Measurements from ENCODE around the gene ALDH18A1.
"Not testable (repeated sequence)": the region's sequence is repeated elsewhere in the genome, so short reads cannot be mapped to it uniquely, and the experiment has no call there.

Gene ALDH18A1

DNA sequence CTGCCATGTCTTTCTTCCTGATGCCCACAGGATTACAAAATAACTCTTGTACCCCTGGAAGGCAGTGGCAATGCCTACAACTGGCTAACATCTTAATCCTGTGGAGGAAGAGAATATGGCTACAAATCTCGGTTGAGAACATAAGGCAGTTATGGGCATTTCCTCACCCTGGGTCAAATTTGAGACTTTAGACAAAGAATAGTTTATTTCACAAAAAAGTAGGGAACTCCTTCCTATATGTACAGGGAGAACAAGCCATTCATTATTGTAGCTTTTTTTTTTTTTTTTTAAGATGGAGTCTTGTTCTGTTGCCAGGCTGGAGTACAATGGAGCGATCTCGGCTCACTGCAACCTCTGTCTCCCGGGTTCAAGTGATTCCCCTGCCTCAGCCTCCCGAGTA is 2.6 kb downstream of the ALDH18A1 start:
- Histone ChIP-seq H3K27ac (no peak overlapping the region), H3K4me3 (no peak overlapping the region)

DNA sequence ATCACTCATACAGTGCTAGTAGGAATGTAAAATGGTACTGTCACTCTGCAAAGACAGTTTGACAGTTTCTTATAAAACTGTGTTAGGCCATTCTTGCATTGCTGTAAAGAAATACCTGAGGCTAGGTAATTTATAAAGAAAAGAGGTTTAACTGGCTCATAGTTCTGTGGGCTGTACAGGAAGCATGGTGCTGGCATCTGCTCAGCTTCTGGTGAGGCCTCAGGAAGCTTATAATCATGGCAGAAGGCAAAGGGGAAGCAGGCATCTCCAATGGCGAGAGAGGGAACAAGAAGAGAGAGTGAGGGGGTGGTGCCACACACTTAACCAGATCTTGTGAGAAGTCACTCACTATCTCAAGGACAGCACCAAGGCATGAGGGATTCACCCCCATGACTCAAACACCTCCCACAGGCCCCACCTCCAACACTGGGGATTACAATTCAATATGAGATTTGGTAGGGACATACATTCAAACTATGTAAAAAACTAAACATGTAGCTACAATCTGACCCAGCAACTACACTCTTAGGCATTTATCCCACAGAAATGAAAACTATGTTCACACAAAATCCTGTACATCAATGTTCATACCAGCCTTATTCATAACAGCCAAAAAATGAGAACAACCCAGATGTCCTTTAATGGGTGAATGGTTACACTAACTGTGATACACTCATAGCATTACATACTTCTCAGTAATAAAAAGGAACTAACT is 5.0 kb downstream of the ALDH18A1 start:
- H3K27ac ChIP-seq: no peak overlapping the region

DNA sequence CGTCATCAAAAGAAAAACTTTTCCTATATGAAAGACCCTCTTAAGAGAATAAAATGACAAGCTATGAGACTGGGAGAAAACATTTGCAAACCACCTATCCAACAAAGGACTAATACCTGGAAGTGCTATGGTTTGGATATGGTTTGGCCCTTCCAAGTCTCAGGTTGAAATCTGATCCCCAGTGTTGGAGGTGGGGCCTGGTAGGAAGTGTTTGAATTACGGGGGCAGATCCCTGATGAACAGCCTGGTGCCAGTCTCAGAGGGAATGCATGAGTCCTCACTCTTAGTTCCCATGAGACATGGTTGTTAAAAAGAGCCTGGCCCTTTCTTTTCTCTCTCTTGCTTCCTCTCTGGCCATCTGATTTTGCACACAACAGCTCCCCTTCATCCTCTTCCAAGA is 6.3 kb downstream of the ALDH18A1 start:
- Histone ChIP-seq H3K27ac (no peak overlapping the region), H3K4me3 (no peak overlapping the region)

More for the DNA sequence above, 5.0 kb downstream of the ALDH18A1 start:
- H3K4me3 ChIP-seq: no peak overlapping the region

DNA sequence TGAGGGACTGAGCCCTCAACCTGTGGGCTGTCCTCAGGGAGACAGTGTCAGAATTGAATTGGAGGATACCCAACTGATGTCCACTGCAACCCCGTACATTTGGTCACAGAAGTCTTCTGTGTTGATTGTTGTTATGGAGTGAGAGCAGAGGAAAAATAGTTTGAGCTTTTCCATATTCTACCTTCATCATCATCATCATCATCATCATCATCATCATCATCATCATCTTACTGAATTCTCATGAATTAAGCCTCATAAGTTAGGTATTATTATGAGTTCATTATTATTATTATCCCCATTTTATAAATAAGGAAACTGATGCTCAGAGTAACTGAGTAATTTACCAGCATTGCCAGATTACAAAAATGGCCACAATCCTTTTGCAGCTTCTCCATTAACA is 8.4 kb downstream of the ALDH18A1 start:
- Histone ChIP-seq H3K4me3 (no peak overlapping the region), H3K27ac (no peak overlapping the region)

DNA sequence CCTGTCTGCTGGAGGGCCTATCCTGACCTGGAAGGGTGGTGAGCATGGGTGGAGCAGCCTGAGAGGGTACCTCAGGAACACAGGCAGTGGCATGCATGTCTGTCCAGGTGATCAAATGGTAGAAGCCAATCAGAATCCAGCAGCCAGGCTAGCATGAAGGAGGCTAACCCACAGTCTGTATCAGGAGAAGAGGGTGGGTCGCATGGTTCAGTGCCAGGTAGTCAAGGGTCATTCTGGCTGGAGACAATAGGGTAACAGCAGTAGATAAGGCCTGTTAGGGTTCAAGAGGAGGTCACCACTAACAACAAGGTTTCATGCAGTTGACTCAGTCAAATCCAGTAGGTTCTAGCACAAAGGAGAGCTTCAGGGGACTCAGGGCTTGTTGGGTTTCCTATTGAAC is 10.4 kb downstream of the ALDH18A1 start:
- Histone ChIP-seq H3K4me3 (no peak overlapping the region), H3K27ac (no peak overlapping the region)

DNA sequence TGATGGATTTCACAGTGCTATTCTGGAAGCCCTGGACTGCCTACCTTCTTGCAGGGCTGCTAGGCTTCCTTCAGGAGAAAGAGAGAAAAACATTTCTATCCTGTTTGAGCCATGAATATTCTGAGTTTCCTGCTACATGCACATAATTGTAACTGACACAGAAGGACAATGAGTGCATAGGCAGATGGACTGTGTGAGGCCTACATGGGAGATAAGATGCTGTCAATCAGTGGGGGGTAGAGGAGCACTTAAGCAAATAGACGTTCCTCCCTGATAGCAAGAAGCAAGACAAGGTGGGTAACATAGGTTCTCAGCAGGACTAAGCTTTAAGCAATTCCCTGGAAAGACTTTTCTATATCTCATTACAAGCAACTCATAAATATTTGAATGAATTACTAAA is 11.6 kb downstream of the ALDH18A1 start:
- no peak overlapping the region for H3K4me3 ChIP-seq
- no peak overlapping the region for H3K27ac ChIP-seq

DNA sequence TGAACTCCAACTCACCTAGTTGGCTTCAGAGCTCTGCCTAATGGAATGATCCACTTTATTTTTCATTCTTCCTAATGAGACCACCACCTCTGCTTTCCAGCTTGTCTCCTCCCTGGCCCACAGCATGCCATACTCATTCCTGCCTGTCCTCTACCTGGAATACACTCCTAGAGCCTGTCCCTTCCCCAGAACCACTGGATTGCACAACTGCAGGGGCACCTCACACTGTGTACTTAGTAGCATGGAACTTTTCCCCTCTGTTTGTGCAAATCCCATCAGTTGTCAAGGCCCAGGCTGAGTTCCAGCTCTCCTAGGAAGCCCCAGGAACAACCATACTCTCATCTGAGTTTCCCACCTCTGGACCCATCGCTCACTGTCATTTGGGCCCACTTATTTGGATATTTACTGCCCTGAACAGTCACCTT is 15.6 kb downstream of the ALDH18A1 start:
- Histone ChIP-seq H3K27ac (no peak overlapping the region), H3K4me3 (no peak overlapping the region)

DNA sequence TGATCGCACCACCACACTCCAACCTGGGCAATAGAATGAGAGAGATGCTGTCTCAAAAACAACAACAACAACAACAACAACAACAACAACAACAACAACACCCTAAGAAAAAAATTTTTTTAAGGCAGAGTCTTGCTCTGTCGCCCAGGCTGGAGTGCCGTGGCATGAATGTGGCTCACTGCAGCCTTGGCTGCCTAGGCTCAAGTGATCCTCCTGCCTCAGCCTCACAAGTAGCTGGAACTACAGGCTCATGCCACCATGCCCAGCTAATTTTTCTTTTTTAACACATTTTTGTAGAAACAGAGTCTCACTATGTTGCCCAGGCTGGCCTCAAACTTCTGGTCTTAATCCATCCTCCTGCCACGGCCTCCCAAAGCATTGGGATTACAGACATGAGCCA is 18.6 kb downstream of the ALDH18A1 start:
- Histone ChIP-seq H3K4me3 (no peak overlapping the region), H3K27ac (no peak overlapping the region)

DNA sequence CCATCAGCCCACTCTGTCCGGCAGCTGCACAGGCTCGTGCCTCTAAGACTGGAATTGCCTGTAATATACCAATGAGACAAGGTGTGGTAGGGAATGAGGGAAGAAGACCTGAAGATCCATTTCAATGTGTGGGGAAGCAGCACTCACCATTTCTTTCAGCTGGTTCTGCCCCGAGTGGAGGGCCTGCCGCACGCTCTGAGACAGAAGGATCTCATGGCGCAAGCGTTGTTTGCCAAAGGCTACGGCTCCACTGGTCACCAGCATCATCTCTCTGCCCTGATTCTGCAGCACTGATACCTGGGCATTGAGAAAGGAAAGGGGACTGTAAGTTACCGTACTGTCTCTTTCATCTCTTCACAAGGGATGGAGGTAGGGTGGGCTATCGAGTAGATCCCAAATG is 19.4 kb downstream of the ALDH18A1 start:
- H3K27ac ChIP-seq: no peak overlapping the region

DNA sequence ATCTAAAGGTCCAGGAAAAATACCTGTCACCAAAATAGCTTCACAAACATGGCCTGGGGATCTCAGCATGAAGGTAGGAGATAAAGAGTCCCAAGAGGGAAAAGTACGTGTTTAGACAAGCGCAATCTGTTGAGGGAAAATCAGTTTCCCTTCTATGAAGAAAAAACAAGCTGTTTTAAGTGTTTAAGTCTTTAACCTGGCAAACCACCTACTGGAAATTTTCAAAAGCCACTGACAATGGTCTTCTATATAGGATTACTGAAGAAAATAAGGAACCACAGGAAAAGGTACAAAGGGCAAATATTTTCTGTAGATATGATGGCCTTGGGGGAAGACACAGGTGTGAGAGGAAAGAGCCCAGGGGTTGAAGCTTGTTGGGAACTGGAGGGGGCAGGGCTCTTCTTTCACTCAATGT is 21.2 kb downstream of the ALDH18A1 start:
- H3K4me3 ChIP-seq: no peak overlapping the region
- H3K27ac ChIP-seq: no peak overlapping the region

More for the DNA sequence above, 19.4 kb downstream of the ALDH18A1 start:
- no peak overlapping the region for H3K4me3 ChIP-seq

DNA sequence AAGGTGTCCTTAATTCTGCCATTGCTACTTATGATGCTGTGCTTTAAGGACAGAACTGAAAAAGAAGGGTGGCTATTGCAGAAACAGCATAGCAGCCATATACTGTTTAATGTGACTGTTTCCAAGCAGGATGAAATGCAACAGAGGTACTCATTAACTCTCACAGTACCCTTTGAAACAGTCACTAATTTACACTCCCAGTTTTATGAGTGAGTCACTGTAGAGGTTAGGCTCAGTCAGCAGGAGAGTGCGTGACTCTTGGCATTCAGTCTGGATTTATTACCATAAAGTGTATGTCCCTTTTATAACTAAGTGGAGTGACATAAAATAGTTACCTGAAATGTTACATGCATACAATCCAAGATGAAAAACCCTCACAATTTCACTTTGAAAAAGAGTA is 27.7 kb downstream of the ALDH18A1 start:
- H3K4me3 ChIP-seq: no peak overlapping the region
- no peak overlapping the region for H3K27ac ChIP-seq

DNA sequence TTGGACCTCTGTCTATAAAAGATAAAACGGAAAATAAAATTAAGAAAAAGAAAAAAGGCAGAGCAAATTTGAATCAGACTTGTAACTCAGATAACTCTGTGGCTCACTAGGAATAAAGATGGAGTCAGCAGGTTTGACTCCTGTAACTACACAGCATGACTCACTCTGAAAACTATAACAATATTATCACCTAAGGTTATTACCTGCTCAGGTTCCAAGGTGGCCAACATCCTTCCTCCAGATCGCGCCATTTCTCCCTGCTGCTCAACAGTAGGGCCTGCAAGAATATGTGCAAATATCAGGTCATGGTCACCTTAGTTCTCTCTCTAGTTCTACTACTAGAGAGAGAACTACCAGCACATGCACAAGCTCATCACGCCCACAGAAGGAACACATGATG is 30.0 kb downstream of the ALDH18A1 start:
- no peak overlapping the region for H3K27ac ChIP-seq
- H3K4me3 ChIP-seq: no peak overlapping the region

DNA sequence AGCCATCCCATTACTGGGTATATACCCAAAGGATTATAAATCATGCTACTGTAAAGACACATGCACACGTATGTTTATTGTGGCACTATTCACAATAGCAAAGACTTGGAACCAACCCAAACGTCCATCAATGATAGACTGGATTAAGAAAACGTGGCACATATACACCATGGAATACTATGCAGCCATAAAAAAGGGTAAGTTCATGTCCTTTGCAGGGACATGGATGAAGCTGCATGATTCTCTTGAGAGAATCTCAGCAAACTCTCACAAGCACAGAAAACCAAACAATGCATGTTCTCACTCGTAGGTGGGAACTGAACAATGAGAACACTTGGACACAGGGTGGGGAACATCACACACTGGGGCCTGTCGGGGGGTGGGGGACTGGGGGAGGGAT is 36.1 kb downstream of the ALDH18A1 start:
- not testable (repeated sequence) for H3K4me3 ChIP-seq, H3K27ac ChIP-seq

DNA sequence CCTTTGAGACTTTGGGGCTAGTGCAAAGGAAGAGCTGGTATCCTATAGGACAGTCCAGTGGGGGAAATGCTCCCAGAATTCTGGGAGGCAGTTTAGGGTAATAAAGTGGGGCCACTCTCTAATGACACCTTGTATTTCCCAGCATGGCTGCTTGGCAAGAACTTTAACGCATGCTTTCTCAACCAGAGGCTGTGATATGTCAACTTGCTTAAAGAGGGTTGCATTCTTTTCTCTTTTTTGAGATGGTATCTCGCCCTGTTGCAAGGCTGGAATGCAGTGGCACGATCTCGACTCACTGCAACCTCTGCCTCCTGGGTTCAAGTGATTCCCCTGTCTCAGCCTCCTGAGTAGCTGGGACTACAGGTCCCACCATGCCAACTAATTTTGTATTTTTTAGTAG is 38.4 kb downstream of the ALDH18A1 start:
- no peak overlapping the region for H3K4me3 ChIP-seq
- no peak overlapping the region for H3K27ac ChIP-seq

DNA sequence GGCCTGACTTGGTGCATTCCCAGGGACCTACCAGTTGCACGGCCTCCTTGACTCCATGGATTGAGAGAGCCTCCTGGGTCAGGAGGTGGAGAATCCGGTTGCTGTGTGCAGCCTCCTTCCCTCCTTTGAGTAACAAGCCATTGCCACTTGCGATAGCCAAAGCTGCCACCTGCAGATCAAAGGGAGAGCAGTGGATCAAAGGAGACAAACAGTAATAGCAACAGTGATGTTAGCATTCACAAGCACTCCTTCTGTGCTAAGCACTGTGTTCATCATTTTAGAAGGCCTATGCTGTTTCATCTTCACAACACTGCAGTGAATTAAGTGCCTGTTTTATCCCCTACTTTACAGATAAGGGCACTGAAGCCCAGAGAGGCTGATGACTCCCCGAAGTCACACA is 40.1 kb downstream of the ALDH18A1 start:
- Histone ChIP-seq H3K4me3 (no peak overlapping the region), H3K27ac (no peak overlapping the region)

DNA sequence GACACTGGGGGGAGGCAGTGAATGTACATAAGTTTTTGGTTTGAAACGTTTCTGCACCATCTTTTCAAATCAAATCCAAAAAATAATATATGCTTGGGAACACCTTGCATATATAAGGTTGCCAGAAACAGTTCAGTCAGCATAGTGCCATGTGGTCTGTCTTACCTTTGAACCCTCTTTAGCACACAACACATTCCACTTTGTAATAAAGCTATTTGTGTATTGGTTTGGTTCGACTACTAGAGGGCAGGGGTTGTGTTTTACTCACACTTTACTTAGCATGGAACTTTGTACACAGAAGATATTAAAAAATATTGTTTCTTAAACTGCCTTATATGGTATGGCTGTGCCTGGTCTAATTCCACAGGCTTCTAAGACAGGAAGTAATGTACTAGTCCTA is 43.2 kb downstream of the ALDH18A1 start:
- H3K27ac ChIP-seq: no peak overlapping the region
- H3K4me3 ChIP-seq: no peak overlapping the region

DNA sequence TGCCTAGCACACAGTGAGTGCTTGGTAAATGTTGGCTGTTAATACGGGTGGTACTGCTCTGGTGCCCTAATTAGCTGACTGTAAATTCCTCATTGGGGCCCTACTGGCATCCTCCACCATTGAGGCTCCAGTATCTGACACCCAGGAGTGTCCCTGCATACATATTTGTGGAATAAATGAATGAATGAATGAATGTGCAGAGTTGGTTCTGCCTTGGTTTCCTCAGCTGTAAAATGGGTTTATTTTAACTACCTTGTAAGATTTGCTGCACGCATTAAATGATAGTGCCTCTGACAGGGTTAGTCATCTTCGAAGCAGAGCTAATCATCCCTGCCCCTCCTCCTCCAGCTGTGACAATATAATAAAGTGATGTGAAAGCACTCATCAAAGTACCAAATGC is 45.8 kb downstream of the ALDH18A1 start:
- H3K4me3 ChIP-seq: no peak overlapping the region
- H3K27ac ChIP-seq: no peak overlapping the region

DNA sequence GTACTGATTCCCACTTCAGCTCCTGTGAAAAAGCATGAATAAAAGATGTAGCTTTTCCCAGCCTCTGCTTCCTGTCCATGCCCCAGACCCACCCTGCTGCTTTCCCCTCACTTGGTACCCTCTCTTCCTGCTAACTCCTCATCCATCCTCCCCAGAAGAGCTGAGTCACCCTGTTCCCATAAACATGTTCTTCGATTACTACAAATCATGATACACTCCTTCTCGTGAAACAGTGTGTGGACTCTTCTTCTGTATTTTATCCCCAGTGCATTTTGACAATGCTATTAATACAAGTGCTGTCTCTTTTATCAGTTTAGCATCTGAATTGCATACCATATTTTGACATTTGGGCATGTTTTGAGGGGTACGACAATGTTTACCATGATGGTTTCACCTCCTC is 49.6 kb downstream of the ALDH18A1 start:
- no peak overlapping the region for H3K4me3 ChIP-seq
- no peak overlapping the region for H3K27ac ChIP-seq

DNA sequence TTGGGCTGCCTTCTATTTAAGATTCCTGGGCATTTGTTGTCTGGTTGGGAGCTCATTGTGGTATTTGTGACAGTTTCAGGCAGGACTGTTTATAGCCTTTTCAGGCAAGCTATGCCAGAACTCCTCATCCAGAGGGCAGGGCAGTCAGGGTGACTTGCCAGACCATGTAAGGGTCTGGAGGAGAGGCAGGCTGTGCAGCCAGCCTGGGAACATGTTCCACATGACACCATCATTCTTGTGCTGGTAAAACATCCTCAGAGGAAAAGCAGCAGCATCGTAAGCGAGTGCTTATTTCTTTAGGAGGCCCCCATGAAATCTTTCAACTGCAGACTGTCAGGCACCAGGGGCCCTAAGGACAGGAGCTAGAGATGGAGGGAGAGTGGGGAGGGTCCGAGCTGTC is 51.3 kb downstream of the ALDH18A1 start:
- no peak overlapping the region for H3K4me3 ChIP-seq
- peak overlapping the region in 3 of 21 experiments; percentile 6 to 69 (median 25) for H3K27ac ChIP-seq

DNA sequence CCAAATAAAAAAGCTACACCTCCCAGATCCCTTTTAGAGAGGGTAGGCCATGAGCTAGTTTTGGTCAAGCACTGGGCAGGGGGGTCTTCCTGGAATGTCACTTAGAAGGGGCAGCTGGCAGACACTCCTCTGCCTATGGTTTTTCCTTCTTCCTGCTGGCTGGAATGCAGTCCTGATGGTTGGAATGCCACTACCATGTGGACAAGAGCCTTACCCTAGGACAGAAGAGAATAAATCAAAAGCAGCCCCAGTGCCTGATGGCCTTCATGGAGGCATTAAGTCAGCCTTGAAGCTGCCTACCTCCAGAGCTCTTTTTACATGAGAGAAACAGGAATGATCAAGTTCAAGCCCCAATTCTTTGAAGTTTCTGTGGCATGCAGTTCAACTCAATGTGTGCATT is 51.9 kb downstream of the ALDH18A1 start:
- H3K27ac ChIP-seq: peak overlapping the region in 2 of 21 experiments; percentile 25 to 69
- H3K4me3 ChIP-seq: no peak overlapping the region

DNA sequence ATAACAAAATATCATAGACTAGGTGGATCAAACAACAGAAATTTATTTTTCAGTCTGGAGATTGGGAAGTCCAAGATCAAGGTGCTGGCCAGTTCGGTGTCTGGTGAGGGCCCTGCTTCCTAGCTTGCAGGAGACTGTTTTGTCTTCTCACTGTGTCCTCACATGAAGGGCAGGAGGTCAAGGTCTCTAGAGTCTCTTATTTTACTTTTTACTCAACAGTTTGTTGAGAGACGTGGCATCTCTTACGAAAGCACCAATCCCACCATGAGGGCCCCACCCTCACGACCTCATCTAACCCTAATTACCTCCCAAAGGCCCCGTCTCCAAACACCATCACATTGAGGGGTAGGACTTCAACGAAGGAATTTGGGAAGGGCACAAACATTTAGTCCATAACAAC is 54.1 kb downstream of the ALDH18A1 start:
- no peak overlapping the region for H3K4me3 ChIP-seq
- H3K27ac ChIP-seq: no peak overlapping the region

DNA sequence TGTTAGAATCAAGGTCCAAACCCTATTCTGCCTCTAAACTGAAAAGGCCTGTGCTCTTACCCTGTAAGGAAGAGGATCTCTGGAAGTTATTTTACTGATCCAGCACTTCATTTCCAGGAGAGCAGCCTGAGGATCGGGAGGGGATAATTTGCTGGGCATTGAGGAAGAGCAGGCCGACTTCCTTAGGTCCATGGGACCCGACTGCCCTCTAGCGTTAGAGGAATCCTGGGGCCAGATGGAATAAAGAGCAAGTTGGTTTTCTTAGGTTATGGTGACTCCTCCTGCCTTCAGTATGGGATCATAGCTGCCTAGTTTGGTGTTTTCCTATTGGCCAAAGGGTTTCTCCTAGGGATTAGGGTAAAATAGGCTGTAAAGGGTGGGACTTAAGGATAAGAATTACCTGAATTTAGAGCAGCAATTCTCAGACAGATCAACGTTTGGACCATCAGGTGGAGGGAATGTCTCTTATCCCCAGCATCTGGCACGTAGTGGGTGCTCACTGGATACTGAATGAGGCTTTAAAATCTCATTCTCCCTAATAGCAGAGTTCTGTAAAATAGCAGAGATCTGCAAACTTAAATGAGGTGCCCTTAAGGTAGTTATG is 55.3 kb downstream of the ALDH18A1 start:
- no peak overlapping the region for H3K4me3 ChIP-seq
- H3K27ac ChIP-seq: no peak overlapping the region

Data from skin epidermis (tissue), 12 donors.